SK-N-SH treated with all-trans-retinoic acid at 6 μM for 48 hours (cell line): ENCODE results near the gene ATP23.

Experiments
- ATAC-seq: fragments of 200-7000 bp; cut with Tn5 transposase; 3 replicates; pipeline ENCODE4 v1.9.1; 2020; ENCODE audit warnings: mild to moderate bottlenecking, moderate library complexity
- ARNTL ChIP-seq: fragments of 450-650 bp; formaldehyde crosslinking; IDR thresholded peaks from 2 replicates; pipeline ENCODE4 v1.5.0; 2020; ENCODE audit warnings: low read depth, mild to moderate bottlenecking, moderate library complexity, borderline replicate concordance
- BACH2 ChIP-seq: fragments of 250-450 bp; sonication (Bioruptor Pico); IDR thresholded peaks from 2 replicates; pipeline ENCODE4 v1.9.0; 2021; ENCODE audit warnings: mild to moderate bottlenecking, borderline replicate concordance
- CSDC2 ChIP-seq: fragments of 250-450 bp; sonication (Bioruptor Pico); IDR thresholded peaks from 2 replicates; pipeline ENCODE4 v1.5.0; 2020; ENCODE audit warnings: mild to moderate bottlenecking, moderate library complexity
- CSRNP3 ChIP-seq: fragments of 250-450 bp; sonication (Bioruptor Pico); IDR thresholded peaks from 2 replicates; pipeline ENCODE4 v1.5.1; 2021; ENCODE audit warnings: mild to moderate bottlenecking, moderate library complexity
- ESRRG ChIP-seq: fragments of 250-450 bp; sonication (Bioruptor Pico); IDR thresholded peaks from 2 replicates; pipeline ENCODE4 v1.6.1; 2021; ENCODE audit warnings: mild to moderate bottlenecking
- ISL1 ChIP-seq: fragments of 250-450 bp; sonication (Bioruptor Pico); IDR thresholded peaks from 2 replicates; pipeline ENCODE4 v2.1.2; 2022; ENCODE audit warnings: mild to moderate bottlenecking, moderate library complexity
- OSR1 ChIP-seq: fragments of 250-450 bp; sonication (Bioruptor Pico); IDR thresholded peaks from 2 replicates; pipeline ENCODE4 v1.8.0; 2022; ENCODE audit warnings: moderate library complexity, mild to moderate bottlenecking, inconsistent platforms
- POU6F1 ChIP-seq: fragments of 250-450 bp; sonication (Bioruptor Pico); IDR thresholded peaks from 2 replicates; pipeline ENCODE4 v1.8.0; 2021; ENCODE audit warnings: low read depth, mild to moderate bottlenecking, moderate library complexity, borderline replicate concordance
- PPARA ChIP-seq: fragments of 250-450 bp; sonication (Bioruptor Pico); IDR thresholded peaks from 2 replicates; pipeline ENCODE4 v1.5.0; 2020; ENCODE audit warnings: mild to moderate bottlenecking, borderline replicate concordance
- SNAI2 ChIP-seq: fragments of 250-450 bp; sonication (Bioruptor Pico); IDR thresholded peaks from 2 replicates; pipeline ENCODE4 v1.5.0; 2020; ENCODE audit warnings: mild to moderate bottlenecking, moderate library complexity
- TCF4 ChIP-seq: fragments of 250-450 bp; sonication (Bioruptor Pico); IDR thresholded peaks from 2 replicates; pipeline ENCODE4 v1.8.0; 2021; ENCODE audit warnings: mild to moderate bottlenecking, moderate library complexity, borderline replicate concordance
- TOX ChIP-seq: fragments of 250-450 bp; sonication (Bioruptor Pico); IDR thresholded peaks from 2 replicates; pipeline ENCODE4 v1.8.0; 2021; ENCODE audit warnings: mild to moderate bottlenecking, moderate library complexity, borderline replicate concordance
- ZFP3 ChIP-seq: fragments of 250-450 bp; sonication (Bioruptor Pico); IDR thresholded peaks from 2 replicates; pipeline ENCODE4 v1.5.0; 2020; ENCODE audit warnings: mild to moderate bottlenecking, moderate library complexity
- ZFP30 ChIP-seq: fragments of 450-650 bp; formaldehyde crosslinking; IDR thresholded peaks from 2 replicates; pipeline ENCODE4 v1.5.0; 2022; ENCODE audit warnings: mild to moderate bottlenecking, moderate library complexity
- ZNF70 ChIP-seq: fragments of 450-650 bp; formaldehyde crosslinking; IDR thresholded peaks from 2 replicates; pipeline ENCODE4 v1.5.0; 2020; ENCODE audit warnings: mild to moderate bottlenecking, moderate library complexity
- TF ChIP-seq, protein P1 (sequence below): fragments of 250-450 bp; sonication (Bioruptor Pico); IDR thresholded peaks from 2 replicates; pipeline ENCODE4 v1.5.0; 2020; ENCODE audit warnings: mild to moderate bottlenecking, moderate library complexity
- TF ChIP-seq, protein P2 (sequence below): fragments of 250-450 bp; sonication (Bioruptor Pico); IDR thresholded peaks from 2 replicates; pipeline ENCODE4 v1.8.0; 2020; ENCODE audit warnings: mild to moderate bottlenecking, moderate library complexity, borderline replicate concordance

The ATP23 gene

GRCh38 chr12:57944313-57945023, 3.1 kb downstream of the ATP23 start:
- TF ChIP-seq CSDC2 (CRISPR knock-in tag) = no peak
- TF ChIP-seq CSRNP3 (CRISPR knock-in tag) = no peak
- TF ChIP-seq ZNF70 (CRISPR knock-in tag) = no peak
- no peak for TF ChIP-seq ISL1
- no peak for ATAC-seq

DNA sequence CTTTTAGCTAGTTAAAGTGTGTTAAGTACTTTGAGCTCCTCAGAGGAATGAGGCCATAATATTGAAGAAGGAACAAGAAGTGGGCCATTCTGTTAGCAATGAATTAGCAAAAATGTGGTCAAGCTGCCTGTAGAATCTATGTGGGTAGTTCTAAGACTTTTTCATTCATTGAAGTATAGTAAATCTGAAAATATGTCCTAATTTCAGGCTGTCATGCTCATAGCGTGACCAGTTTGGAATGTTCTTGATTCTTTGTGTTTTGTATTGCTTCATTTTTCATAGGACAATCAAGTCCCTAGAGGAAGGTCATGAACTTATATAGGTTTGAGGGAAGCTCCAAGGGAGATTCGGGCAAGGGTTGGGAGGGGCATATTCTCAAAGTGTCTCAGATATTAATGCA, 11.4 kb downstream of the ATP23 start:
- no peak for ATAC-seq
- no peak for TF ChIP-seq PPARA (CRISPR knock-in tag)

GRCh38 chr12:57954768-57955167, 13.4 kb downstream of the ATP23 start:
- TF ChIP-seq TCF4 (CRISPR knock-in tag) (no peak), TOX (CRISPR knock-in tag) (no peak), CSDC2 (CRISPR knock-in tag) (no peak), ZFP30 (no peak), SNAI2 (no peak), BACH2 (no peak), PPARA (CRISPR knock-in tag) (no peak)
- TF ChIP-seq, protein P1, sequence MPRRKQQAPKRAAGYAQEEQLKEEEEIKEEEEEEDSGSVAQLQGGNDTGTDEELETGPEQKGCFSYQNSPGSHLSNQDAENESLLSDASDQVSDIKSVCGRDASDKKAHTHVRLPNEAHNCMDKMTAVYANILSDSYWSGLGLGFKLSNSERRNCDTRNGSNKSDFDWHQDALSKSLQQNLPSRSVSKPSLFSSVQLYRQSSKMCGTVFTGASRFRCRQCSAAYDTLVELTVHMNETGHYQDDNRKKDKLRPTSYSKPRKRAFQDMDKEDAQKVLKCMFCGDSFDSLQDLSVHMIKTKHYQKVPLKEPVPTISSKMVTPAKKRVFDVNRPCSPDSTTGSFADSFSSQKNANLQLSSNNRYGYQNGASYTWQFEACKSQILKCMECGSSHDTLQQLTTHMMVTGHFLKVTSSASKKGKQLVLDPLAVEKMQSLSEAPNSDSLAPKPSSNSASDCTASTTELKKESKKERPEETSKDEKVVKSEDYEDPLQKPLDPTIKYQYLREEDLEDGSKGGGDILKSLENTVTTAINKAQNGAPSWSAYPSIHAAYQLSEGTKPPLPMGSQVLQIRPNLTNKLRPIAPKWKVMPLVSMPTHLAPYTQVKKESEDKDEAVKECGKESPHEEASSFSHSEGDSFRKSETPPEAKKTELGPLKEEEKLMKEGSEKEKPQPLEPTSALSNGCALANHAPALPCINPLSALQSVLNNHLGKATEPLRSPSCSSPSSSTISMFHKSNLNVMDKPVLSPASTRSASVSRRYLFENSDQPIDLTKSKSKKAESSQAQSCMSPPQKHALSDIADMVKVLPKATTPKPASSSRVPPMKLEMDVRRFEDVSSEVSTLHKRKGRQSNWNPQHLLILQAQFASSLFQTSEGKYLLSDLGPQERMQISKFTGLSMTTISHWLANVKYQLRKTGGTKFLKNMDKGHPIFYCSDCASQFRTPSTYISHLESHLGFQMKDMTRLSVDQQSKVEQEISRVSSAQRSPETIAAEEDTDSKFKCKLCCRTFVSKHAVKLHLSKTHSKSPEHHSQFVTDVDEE = no peak
- TF ChIP-seq, protein P2, sequence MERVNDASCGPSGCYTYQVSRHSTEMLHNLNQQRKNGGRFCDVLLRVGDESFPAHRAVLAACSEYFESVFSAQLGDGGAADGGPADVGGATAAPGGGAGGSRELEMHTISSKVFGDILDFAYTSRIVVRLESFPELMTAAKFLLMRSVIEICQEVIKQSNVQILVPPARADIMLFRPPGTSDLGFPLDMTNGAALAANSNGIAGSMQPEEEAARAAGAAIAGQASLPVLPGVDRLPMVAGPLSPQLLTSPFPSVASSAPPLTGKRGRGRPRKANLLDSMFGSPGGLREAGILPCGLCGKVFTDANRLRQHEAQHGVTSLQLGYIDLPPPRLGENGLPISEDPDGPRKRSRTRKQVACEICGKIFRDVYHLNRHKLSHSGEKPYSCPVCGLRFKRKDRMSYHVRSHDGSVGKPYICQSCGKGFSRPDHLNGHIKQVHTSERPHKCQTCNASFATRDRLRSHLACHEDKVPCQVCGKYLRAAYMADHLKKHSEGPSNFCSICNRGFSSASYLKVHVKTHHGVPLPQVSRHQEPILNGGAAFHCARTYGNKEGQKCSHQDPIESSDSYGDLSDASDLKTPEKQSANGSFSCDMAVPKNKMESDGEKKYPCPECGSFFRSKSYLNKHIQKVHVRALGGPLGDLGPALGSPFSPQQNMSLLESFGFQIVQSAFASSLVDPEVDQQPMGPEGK = no peak
- ATAC-seq = no peak

DNA sequence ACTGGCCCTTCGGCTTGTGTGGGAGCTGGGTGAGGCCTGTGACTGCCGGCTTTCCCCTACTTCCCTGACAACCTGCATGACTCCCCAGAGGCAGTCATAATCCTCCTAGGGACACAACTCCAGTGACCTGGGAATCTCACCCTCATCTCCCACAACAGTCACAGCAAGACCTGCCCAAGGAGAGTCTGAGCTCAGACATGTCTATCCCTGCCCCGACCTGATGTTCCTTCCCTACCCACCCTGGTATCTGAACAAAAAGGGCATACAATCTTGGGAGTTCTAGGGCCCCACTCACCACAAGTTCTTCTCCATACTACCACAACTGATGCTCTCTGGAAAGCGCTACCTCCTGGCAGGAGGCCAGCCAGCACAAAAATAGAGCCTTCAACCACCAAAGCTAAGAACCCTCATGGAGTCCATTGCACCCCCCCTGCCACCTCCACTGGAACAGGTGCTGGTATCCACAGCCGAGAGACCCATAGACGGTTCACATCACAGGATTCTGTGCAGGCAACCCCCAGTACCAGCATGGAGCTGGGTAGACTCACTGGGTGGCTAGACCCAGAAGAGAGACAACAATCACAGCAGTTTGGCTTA, 16.8 kb downstream of the ATP23 start:
- TF ChIP-seq ESRRG (CRISPR knock-in tag) (no peak), ZFP3 (no peak), TCF4 (CRISPR knock-in tag) (no peak), SNAI2 (no peak), ZNF70 (CRISPR knock-in tag) (no peak), PPARA (CRISPR knock-in tag) (no peak), OSR1 (CRISPR knock-in tag) (no peak), BACH2 (no peak), ARNTL (CRISPR knock-in tag) (no peak), TOX (CRISPR knock-in tag) (no peak), ISL1 (no peak), CSDC2 (CRISPR knock-in tag) (no peak)
- no peak for ATAC-seq

DNA sequence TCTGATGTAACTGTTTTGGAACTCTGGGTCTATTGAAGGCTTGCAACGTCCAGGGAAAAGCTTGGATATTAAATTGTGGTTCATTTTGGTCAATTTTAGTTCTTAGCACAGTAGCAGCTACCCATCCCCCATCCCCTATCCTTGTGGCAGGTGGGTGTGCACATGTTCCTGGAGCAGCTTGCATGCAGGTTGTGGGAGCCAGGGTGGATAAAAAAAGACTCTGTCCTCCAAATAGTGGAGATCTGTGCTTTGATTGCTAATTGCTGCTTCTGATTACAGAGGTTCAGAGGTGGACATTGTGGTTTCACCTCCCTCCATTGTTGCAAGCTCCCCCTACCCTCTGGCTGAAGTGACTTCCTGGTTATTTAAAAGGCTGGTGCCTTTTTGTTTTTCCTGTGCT, 23.1 kb downstream of the ATP23 start:
- TF ChIP-seq POU6F1 (CRISPR knock-in tag) (no peak), ZFP30 (no peak), ZFP3 (no peak)
- TF ChIP-seq, all 23 proteins: peak for 0
- ATAC-seq = no peak
